B cell (primary cell): ENCODE results near the gene BSND.

ENCODE experiments used
- EZH2 ChIP-seq: IDR thresholded peaks from 2 replicates; pipeline ENCODE4 v1.6.1; 2012; ENCODE audit warnings: borderline replicate concordance, low read depth, mild to moderate bottlenecking, moderate library complexity, low read length; ENCODE audit not compliant: insufficient read depth, poor library complexity, severe bottlenecking
- TF ChIP-seq, protein P1 (sequence below): fragments of 200-600 bp; IDR thresholded peaks from one replicate; pipeline ENCODE4 v1.8.0; 2022; ENCODE audit warnings: antibody characterized with exemption, mild to moderate bottlenecking

DNA sequence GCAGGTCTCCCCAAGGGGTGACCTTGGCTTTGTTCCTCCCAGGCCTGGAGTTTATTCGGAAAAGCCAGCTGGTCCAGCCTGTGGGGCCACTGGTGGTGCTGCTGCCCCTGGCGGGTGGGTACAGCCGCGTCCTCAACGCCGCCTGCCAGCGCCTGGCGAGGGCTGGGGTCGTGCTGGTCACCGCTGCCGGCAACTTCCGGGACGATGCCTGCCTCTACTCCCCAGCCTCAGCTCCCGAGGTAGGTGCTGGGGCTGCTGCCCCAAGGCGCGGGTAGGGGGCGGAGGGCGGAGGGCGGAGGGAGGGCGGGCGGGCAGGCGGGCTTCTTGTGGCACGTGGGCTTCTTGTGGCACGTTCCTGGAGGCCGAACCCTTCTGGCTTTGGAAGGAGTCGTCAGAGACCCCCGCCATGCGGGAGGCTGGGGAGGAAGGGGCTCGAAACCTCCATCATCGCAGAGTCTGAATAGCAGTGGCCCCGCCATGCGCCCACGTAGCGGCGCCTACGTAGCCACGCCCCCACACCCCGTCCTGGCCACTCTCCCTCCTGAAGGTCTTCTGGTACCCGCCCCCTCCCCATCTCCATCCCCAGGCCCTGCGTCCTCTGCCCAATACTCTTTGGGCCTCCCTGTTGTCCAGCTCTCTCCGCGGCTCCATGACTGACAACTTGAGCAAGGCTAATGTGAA lies 57.4 kb downstream of the BSND start:
- TF ChIP-seq, protein P1, sequence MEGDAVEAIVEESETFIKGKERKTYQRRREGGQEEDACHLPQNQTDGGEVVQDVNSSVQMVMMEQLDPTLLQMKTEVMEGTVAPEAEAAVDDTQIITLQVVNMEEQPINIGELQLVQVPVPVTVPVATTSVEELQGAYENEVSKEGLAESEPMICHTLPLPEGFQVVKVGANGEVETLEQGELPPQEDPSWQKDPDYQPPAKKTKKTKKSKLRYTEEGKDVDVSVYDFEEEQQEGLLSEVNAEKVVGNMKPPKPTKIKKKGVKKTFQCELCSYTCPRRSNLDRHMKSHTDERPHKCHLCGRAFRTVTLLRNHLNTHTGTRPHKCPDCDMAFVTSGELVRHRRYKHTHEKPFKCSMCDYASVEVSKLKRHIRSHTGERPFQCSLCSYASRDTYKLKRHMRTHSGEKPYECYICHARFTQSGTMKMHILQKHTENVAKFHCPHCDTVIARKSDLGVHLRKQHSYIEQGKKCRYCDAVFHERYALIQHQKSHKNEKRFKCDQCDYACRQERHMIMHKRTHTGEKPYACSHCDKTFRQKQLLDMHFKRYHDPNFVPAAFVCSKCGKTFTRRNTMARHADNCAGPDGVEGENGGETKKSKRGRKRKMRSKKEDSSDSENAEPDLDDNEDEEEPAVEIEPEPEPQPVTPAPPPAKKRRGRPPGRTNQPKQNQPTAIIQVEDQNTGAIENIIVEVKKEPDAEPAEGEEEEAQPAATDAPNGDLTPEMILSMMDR: no peak
- no peak for TF ChIP-seq EZH2
